HG03060 (cell line): ENCODE measurements around the gene PRMT3.
"Not testable (repeated sequence)": the region's sequence is repeated elsewhere in the genome, so short reads cannot be mapped to it uniquely, and the experiment has no call there.

Experiments
- ATAC-seq: cut with Tn5 transposase; IDR thresholded peaks from one replicate; pipeline ENCODE4 v1.9.1; 2021; ENCODE audit warnings: low read depth, moderate number of reproducible peaks; ENCODE audit not compliant: unreplicated experiment

PRMT3 gene

DNA sequence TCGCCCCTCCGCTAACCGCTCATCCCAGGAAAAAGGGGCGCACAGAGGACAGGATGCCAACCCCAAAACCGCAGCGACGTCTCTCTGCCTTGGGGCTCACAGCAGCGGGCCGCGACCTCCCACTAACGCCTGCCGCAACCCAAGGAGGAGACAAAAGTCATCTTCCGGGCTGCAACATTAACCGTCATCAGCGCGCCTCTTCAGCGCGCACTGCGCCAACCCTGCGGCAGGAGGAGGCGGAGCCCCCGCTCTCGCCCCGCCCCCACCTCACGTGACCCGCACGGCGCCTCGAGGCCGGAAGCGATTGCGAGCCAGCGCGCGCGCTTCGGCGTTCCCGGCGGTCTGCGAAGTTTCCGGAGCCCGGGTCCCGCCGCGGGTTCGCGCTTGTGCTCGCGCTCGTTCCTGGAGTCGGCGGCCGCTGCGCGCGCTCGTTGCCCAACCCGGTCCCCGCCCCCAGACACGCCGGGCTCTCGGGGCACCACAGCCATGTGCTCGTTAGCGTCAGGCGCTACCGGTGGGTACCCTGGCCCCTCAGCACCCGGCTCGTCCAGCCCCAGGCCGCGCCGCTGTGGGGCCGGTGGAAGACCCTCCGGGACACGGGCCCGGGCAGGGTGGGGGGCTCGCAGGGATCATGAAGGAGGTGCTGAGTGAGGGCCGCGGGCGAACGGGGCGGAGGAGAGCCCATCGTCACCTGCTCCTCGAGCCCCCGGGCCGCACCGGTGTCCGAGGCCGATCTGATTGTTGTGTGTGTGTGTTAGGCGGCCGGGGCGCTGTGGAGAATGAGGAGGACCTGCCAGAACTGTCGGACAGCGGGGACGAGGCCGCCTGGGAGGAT lies at the start of gene PRMT3:
TSS of gene PRMT3 (plus strand) at position 456 of the 835 bp plus-strand sequence. CDS start at position 487, 31 bp downstream.
- peak; percentile 75 for ATAC-seq

DNA sequence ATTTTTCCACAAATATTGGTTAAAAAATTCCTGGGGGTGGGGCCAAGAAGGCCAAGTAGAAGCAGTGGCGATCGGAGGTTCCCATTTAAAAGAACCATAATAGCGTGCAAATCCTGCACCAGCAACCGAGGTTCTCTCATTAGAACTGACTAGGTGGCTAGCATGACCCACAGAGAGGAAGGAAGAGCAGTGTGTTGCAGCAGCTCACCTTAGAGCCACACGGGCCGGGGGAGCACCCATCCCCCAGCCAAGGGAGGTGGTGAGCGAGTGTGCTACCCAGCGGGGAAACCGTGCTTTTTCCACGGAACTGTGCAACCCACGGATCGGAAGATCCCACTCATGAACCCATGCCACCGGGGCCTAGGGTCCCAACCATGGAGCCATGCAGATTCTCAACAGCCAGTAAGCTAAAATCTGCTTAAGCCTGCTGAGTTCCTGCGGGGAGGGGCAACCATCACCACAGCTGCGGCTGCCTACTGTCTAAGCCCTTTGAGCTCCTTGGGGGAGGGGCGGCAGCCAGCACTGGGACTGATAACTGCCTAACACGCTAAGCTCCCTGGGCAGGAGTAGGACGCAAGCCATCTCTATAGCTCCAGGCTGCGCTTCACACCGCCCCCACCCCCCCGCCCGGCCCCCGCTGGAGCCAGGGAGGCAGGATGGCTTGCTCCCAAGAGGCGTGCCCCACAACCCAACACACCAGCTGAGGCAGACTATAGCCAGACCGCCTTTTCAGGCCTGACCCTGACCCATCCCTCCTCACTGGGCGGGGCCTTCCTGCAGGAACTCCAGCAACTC lies 45.0 kb upstream of the PRMT3 start:
- ATAC-seq = no peak

DNA sequence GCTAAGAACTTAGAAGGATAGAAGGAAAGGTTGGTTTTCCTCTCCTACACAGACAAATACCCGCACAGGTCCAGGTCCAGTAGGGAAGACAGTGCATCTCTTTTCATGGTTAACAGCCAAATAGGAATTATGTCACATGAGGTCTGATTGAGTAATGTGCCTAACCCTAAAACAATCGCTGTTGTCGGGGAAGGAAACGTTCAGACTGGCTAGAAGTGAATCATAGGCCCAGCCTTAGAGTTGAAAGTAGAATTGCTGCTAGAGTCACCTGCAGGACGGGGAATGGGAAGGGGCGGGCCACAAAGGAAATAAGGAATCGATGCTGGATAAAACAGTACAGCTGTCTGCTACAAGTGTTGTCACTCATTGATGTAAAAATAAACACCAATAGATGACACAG lies 36.4 kb upstream of the PRMT3 start:
- ATAC-seq = no peak

DNA sequence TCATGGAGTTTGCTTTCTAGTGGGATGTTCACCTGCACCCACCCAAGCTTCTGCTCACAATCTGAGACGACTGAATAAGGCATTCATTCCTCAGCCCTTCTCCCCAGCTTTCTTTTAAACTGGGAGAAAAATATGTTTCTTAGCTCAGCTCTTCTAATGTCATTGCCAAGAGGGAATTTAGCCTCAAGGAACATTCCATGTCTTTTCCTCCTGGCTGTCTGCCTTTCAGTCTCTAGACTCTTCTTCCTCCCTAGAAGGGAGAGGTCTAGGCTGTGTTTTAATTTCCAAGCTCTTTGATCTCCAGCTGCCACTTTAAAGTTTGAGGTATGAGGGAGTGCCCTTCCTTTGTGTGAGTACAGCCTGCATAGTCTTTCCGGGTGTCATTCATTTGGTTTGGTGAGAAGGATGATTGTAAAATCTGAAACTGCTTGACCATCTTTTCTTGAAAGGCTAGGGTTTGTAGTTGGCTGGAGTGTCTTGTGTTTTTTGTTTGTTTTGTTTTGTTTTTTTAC lies 35.7 kb upstream of the PRMT3 start:
- ATAC-seq = no peak

DNA sequence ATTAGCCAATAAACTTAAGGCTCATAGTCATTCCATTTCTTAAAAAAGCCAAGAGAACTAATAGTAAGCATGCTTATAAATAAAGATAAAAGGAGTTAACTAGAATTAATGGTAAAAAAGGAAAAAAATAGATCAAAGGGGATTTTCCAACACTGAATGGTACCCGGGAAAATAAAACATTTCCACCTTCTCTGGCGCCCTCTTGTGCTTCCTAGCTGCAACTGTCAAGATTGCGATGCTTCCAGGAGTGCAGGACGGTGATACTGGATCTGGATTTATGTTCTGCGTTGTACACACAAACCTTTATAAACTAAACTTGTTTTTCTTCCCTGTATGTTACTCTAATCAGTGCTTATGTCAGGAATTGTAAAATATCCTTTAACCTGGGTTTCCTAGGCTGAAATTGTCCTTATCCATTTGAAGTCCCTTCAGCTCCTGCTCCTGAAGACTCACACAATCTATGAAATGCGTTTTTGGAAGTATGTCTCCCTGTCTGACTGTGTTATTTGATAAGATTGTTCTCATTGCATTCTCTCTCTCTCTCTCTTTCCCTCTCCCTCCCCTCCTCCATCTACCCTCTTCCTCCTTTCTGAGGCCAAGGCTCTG lies 33.6 kb upstream of the PRMT3 start:
- ATAC-seq = no peak

DNA sequence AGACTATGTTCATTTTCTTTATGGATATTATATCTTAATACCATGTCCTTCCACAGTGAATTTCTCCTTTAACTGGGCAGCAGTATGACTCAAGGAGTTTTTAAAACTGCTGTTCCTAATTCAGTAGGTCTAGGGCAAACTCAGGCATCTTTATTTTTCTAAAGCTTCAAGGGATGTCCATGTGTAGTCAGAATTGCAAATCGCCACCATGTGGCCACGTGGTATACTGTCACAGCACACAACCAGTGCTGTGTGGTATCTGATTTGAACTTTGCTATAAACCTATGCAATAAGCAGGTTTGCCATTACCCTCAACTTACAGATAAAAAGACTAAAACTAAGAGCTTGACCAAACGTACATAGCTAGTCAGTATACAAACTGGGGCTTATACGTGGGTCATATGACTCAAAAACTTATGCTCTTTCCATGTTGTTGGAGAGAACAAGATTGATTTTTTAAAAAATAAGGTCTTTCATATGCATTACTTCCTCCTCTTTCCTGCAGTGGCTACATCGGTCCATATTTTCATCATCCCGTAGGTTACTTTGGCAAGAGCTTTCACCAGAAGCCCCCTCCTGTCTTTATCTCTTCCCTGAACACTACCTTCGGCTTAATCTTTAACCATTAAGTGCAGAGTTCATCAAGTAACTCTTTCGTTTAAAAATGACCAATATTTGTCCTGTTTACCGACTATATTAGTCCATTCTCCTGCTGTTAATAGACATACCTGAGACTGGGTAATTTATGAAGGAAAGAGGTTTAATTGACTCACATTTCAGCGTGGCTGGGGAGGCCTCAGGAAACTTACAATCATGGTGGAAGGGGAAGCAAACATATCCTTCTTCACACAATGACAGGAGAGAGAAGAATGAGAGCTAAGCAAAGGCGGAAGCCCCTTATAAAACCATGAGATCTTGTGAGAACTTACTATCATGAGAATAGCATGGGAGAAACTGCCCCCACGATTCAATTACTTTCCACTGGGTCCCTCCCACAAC lies 32.0 kb upstream of the PRMT3 start:
- peak; percentile 86 for ATAC-seq

DNA sequence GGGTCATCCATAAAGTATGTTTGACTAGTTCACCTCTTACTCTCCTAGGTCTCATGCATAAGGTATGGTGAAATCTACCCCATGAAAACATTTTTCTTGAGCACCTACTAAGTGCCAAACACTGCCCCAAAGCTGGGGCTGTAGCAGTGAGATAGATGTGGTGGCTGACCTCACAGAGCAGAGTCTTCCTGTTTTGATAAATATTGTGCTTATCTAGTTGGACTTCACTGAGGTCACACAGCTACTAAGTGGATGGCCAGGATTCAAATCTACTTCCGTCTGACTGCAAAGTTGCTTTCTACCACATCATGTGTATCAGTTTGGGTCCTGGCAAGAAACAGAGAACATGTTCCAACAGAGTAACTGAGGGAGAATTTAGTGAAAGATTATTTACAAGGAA lies 30.4 kb upstream of the PRMT3 start:
- no peak for ATAC-seq

DNA sequence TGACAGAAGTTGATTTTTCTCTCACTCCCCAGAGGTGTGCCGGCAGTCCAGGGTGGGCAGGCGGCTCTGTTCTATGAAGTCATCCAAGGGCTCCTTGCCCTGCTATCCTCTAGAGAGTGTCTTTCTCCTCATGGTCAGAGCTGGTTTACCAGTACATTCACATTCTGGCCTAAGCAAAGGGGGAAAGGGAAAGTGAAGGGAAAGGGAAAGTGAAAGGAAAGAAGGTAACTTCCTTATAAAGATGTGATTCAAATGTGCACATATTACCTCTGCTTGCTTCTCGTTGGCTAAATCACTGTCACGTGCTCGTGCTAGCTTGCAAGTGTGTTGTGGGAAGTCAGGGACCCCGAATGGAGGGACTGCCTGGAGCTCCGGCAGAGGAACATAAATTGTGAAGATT lies 26.9 kb upstream of the PRMT3 start:
- ATAC-seq = no peak

DNA sequence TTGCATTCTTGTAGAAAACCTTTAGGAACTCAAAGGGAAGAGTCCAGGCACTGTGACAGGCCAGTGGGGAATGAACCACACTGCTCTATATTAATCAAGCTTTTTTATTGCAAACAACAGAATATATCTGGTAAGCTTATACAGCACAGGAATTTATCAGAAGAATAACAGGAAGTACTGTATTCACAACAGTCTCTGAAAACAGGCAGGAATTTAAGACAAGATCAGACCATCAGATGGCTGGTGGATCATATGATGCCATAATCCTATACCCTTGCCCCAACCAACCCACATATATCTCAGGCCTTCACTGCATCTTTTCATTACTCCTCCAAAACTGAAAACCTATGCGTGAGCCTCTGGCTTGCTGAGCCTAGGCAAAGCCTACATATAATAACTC lies 25.0 kb upstream of the PRMT3 start:
- ATAC-seq = no peak

DNA sequence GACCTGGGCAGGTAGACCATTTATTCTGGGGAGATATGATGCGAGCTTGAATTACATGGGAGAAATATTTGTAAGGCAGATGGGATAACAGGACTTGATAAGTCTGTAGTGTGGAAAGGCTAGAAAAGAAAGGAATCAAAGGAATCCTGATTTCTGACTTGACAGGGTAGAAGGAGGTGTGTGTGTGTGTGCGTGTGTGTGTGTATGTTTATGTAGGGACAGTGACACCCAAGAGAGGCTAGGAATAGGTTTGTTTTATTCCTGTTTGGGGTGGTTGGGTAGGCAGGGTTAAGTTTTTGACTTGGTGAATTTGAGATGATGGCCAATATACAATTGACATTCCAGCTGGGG lies 24.4 kb upstream of the PRMT3 start:
- no peak for ATAC-seq

DNA sequence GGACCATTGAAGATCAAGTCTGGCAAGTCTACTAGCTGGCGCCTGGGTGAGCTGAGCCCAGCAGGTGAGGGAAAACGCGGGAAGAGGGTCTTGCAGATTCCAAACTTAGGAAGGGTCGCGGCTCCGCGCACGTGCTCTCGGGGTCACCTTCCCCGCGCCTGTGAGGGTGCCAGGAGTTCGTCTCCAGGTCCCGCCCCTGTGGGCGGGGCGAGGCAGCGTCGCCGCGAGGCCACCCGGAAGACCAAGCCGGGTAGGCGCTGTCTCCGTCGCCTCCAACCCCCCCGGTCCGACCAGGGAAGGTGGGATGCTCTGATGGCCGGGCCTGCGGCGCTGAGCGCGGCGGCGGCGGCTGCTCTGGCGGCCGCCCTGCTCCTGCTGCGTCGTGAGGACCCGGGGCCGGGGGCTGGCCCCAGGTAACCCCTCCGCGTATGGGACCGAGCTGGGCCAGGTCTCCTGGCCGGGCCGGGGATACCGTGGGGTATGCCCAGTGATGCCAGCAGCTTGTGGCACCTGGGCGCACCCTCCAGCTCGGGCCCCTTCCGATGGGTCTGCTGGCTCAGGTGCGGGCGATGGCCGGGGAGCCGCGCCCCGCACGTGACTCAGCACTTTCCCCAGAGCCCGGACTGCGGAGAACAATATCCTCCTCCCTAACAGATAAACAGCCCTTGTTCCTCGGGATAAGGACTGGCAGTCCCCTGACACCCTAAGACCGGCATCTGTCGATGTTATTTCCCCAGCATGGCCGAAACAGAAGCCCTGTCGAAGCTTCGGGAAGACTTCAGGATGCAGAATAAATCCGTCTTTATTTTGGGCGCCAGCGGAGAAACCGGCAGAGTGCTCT lies 23.8 kb upstream of the PRMT3 start, which contains the start of gene HTATIP2:
TSS of gene HTATIP2 (plus strand) at position 215 of the 841 bp plus-strand sequence. CDS start at position 739, 524 bp downstream.
- peak; percentile 57 for ATAC-seq

DNA sequence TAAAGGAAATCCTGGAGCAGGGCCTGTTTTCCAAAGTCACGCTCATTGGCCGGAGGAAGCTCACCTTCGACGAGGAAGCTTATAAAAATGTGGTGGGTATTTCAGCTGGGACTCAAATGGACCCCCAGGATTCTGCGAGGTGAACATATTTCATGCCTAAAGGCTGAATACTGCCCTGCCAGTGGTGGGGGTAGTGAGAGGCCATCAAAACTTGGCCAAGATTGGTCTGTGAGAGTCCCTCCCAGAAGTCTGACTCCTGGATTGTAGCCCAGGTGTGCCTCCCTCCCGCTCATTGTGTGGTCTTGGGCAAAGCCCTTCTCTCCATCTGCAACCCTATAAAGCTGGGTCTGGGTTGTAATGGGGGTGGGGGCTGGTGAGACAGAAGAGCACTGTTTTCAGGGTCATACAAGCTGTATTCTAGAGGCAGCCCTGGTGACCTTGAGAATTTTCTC lies 23.1 kb upstream of the PRMT3 start:
- no peak for ATAC-seq

DNA sequence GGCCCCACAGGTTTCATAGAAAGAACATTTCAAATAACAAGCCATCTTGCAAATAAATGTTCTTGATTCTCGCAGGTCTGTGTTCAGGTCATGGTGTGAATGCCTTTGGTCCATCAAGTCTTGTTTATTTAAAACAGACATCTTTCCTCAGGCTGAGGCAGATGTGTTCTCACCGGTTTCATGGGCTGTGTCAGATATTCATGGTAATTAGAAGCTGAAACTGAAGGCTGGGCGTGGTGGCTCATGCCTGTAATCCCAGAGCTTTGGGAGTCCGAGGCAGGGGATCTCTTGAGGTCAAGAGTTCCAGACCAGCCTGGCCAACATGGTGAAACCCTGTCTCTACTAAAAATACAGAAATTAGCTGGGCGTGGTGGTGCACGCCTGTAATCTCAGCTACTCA lies 22.1 kb upstream of the PRMT3 start:
- ATAC-seq = not testable (repeated sequence)

DNA sequence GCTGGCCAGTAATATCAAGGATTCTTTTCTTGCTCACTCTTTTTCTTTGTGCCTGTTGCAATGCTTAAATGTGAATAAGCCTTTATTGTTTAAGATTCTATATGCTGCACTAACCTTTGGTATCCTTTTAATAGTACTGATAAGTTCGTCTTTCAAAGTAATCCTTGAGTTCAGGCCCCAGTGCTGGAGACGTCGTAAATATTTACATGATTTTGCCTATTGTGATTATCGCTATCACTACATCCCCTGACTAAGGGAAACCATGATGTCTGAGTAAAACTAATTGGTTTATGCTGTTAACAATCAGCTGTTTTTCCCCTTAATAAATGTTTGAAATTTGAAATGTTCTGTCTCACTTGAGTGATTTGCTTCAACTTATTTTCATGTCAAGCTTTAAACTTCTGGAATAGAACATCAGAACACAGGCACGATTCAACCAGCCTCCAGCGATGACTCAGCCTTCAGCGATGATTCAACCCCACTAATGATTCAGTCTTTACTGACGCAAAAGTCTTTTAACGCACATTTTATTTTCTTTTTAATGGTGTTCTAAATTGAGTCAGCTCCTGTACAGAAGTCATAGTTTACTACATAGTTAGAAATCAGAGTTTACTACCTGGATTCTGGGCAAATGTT lies 20.1 kb upstream of the PRMT3 start:
- ATAC-seq = no peak

DNA sequence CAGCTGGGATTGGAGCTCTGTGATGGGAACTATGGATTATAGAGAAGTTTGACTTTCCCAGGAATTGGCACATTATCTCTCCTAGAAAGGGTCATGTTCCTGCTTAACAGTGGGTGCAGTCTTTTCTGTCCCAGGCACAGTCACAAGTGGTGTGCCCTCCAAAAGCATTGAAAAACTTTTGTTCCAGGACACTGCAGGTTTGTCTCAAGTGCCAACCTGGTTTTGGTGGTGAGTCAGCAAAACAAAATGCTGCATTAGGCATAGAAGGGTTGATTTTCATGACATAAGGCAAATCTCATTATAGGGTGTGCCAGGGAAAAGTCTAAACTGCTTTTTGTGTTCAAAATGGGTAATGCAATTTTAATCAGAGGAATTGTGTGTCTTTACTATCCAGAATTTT lies 19.1 kb upstream of the PRMT3 start:
- no peak for ATAC-seq

DNA sequence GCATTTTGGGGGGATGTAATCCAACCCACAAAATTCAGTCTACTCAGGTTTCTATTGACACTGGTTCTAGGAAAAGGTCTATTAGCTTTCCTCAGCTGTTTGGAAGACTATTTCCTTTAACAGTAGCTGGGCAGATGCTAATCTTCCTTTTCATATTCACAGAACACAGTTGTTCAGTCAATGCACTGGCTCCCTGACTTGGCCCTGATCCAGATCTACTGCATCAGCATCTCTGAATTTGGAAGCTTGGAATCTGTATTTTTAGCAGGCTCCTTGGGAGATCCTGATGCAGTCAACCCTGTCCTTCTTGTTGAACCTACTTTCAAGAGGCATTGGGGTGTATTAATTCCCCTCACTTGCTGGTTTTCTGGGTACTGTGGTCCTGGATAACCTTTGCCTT lies 17.7 kb upstream of the PRMT3 start:
- ATAC-seq = no peak

DNA sequence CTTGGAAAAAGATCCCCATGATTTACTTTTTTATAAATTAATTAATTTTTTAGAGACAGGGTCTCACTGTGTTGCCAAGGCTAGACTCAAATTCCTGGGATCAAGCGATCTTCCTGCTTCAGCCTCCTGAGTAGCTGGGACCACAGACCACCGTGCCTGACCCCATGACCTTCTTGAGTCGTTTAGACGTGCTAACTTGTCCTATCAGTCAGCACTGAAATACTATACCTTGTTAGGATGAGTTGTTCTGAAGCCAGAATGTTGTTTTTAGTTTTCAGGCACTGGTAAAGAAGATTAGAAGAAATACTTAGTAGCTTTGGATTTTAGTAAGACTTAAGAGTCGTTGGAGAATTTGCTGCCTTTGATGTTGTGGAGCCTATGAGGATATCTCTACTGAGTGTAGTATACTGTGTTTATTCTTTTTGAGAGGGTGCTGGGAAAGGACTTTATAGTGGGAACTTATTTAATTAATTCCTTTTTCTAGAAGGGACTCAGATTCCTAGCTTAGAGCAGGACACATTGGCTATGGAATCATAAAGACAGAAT lies 15.4 kb upstream of the PRMT3 start:
- ATAC-seq = no peak

DNA sequence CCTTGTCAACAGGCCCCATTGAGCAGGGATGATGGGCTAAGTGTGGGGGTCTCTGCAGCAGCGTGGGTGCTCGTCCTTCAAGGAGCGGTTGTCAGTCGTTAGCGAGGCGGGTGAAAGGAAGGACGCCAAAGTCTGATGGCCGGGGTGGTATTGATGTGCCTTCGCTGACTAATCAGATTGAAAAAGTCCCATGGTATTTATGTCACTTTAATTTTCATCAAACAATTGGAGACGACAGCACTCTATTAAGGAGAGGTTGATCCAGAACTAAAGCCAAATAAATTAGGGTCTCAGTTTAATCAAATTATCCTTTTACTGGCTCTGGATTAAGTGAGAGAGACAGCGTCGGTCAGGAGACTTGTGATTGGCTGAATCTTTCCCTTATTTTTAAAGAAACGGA lies 14.4 kb upstream of the PRMT3 start:
- ATAC-seq = no peak
